NCI-H187 (cell line): Measurements from ENCODE around the gene SERPINI2.
"Not testable (repeated sequence)": the region's sequence is repeated elsewhere in the genome, so short reads cannot be mapped to it uniquely, and the experiment has no call there.

ENCODE experiments used
- DNase-seq, 2 experiments: peaks; one replicate each; lab custom pipeline; 2025; lab: John Stamatoyannopoulos, UW

Gene SERPINI2

DNA sequence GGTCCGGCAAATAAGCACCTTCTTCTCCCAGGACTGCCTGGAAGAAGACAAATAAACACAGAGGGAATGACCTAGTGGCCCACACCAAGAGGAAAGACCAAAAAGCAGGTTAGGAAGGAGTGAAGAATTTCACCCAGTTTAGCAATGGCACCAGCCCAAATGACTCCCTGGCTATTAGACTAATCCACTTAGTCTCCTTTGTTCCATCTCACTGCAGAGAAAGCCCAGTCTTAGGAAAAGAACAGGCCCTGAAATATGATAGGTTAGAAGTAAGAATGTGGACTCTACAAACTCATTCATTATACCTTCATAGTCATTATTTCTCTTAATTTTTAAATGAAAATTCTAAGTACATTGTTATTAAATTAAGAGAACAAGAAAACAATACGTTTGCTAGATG lies 23.2 kb downstream of the SERPINI2 start:
- DNase-seq, result no peak

- no peak for DNase-seq
These were observed 23.6 kb downstream of the SERPINI2 start for GRCh38 chr3:167450195-167450594.

- no peak for DNase-seq
These were observed 28.4 kb downstream of the SERPINI2 start for GRCh38 chr3:167445491-167445890.

DNA sequence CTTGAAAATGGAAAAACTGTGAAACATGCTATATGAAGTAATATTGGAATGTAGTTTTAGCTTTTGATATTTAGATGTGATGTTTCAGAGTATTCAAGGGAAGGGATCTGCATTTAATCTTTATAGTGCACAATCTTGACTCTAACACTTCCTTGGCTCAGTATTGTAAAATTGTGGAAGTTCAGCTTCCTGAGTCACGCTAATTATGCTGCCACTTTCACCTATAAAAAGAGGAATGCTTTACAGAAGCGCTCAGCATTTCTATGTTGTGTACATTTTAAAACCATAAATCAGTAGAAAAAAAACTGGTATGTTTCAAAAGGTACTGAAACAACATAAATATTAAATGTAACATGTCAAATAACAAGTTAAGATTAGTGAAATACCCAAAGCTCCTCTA lies 32.6 kb downstream of the SERPINI2 start:
- DNase-seq, result no peak

- no peak for DNase-seq
These were observed 36.3 kb downstream of the SERPINI2 start for GRCh38 chr3:167437428-167438139.

GRCh38 chr3:167426962-167427361 lies 46.9 kb downstream of the SERPINI2 start:
- DNase-seq, result not testable (repeated sequence)

DNA sequence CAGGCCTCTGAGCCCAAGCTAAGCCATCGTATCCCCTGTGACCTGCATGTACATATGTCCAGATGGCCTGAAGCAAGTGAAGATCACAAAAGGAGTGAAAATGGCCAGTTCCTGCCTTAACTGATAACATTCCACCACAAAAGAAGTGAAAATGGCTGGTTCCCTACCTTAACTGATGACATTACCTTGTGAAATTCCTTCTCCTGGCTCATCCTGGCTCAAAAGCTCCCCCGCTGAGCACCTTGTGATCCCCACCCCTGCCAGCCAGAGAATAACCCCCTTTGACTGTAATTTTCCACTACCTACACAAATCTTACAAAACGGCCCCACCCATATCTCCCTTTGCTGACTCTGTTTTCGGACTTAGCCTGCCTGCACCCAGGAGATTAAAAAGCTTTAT lies 51.4 kb downstream of the SERPINI2 start:
- DNase-seq, result not testable (repeated sequence)

DNA sequence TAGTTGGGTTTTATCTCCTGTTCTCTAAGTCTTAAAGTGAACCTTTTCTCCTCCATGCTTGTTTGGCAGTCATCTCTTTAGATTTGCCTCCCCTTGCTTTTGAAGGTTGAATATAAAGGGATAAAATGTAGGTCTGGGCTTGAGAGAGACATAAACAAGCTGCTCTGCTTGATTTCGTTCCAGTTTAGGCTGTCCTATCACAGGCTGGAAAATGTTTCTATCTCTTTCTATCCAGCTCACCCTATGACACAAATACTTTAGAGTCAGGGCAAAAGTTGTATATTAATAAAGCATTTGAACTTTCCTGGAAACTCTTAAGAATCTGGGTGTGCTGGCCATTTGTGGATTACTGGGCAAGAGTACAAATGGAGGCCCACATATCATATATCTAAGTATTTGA lies 64.2 kb downstream of the SERPINI2 start:
- no peak for DNase-seq

DNA sequence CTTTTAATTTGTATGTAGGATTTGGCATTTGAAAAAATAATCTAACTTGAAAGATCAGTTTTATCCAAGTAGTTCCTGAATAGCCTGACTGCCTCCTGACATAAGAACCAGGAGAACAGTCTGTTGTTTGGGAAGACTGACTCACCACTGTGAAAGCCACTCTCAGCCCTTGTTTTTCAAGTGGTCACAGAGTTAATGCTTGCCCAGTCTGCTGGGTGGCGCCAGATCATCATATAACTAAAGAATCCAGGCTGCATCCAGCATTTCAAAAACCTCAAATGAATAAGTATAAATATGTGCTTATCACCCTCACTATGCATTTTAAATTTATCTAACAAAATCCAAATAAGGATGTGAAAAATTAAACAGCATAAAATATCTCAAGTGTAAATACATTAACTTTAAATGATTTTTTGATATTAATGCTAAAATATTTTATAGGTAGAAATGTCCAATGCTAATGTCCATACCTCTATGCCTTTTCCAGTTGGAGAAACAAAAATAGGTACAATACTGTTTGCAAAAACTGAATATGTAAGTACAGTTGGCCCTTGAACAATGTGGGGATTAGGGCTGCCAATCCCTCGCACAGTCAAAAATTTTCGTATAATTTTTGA lies 66.9 kb downstream of the SERPINI2 start:
- peak in 1 of 2 experiments; percentile 21 for DNase-seq

DNA sequence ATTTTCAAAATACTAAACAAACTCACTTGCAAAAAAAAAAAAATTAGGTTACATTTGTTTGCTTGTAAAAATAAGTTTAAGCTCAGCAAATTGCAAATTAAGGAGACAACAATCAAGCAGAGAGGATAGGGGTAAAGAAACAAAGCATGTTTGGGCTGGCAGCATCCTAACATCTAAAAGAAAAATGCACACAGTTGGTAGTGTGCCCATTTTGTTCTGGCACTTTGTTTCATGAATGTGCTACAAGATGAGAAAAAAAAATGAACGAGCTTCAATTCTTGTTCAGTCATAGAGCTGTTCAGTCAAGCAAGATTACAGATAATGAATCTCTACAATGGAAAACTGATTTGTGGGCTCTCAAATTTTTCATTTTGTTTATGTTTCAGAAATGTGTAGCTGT lies 76.0 kb downstream of the SERPINI2 start:
- no peak for DNase-seq

GRCh38 chr3:167396075-167396474 lies 77.8 kb downstream of the SERPINI2 start:
- no peak for DNase-seq

GRCh38 chr3:167394003-167394402 lies 79.8 kb downstream of the SERPINI2 start:
- no peak for DNase-seq
